WTC11 (cell line): ENCODE measurements around the gene KLHL25. TPM values are rescaled to one million over a fixed set of nuclear protein-coding genes. Genes with fewer than 3 reads are reported as not detected.

Experiments
- ATAC-seq: fragments of 200-7000 bp; cut with Tn5 transposase; 2 replicates; pipeline ENCODE4 v1.10.0; 2021; ENCODE audit warnings: mild to moderate bottlenecking, moderate library complexity
- CTCF ChIA-PET: fragments of 300-600 bp; sonication (Branson Sonifier 250); formaldehyde crosslinking; loops from one replicate; lab custom pipeline; 2021; ENCODE audit warnings: antibody characterized with exemption; lab: Charles Lee
- POLR2A ChIA-PET: fragments of 350-600 bp; sonication (Branson Sonifier 250); formaldehyde crosslinking; loops from one replicate; lab custom pipeline; 2021; ENCODE audit warnings: antibody characterized with exemption; lab: Charles Lee
- DNase-seq: peaks from one replicate; pipeline ENCODE4 v3.0.0; 2021; ENCODE audit warnings: low spot score
- H3K27ac Mint-ChIP-seq: 2 replicates; pipeline ENCODE4 v1.8.0; 2021; ENCODE audit warnings: mixed read lengths
- H3K27me3 Mint-ChIP-seq: 2 replicates; pipeline ENCODE4 v1.8.0; 2021; ENCODE audit warnings: low read depth, mild to moderate bottlenecking, moderate library complexity, mixed read lengths
- H3K36me3 Mint-ChIP-seq: 2 replicates; pipeline ENCODE4 v1.8.0; 2021; ENCODE audit warnings: mixed read lengths
- H3K4me1 Mint-ChIP-seq: 2 replicates; pipeline ENCODE4 v1.8.0; 2022; ENCODE audit warnings: mixed read lengths
- H3K4me3 Mint-ChIP-seq: 2 replicates; pipeline ENCODE4 v1.8.0; 2021; ENCODE audit warnings: mild to moderate bottlenecking, moderate library complexity, mixed read lengths
- H3K9me3 Mint-ChIP-seq: 2 replicates; pipeline ENCODE4 v1.8.0; 2021; ENCODE audit warnings: mixed read lengths
- AR ChIP-seq: fragments of 250-450 bp; sonication (Bioruptor Pico); IDR thresholded peaks from 2 replicates; pipeline ENCODE4 v1.9.0; 2021; ENCODE audit warnings: mild to moderate bottlenecking
- CREM ChIP-seq: sonication (generic); formaldehyde crosslinking; IDR thresholded peaks from 2 replicates; pipeline ENCODE4 v1.8.1; 2022; ENCODE audit warnings: mild to moderate bottlenecking, missing genetic modification reagents, moderate library complexity
- CTCF ChIP-seq: fragments of 200-600 bp; IDR thresholded peaks from 2 replicates; pipeline ENCODE4 v1.8.0; 2022; ENCODE audit warnings: antibody characterized with exemption
- E2F1 ChIP-seq: sonication (generic); formaldehyde crosslinking; IDR thresholded peaks from 2 replicates; pipeline ENCODE4 v1.8.0; 2022; ENCODE audit warnings: mild to moderate bottlenecking, missing genetic modification reagents
- ELF4 ChIP-seq: sonication (generic); formaldehyde crosslinking; IDR thresholded peaks from 2 replicates; pipeline ENCODE4 v1.8.1; 2022; ENCODE audit warnings: low read depth, mild to moderate bottlenecking, moderate library complexity, missing genetic modification reagents
- FOXP1 ChIP-seq: sonication (generic); formaldehyde crosslinking; IDR thresholded peaks from 2 replicates; pipeline ENCODE4 v1.8.0; 2022; ENCODE audit warnings: missing genetic modification reagents, mild to moderate bottlenecking, moderate library complexity, borderline replicate concordance
- JAZF1 ChIP-seq: fragments of 250-450 bp; sonication (Bioruptor Pico); IDR thresholded peaks from 2 replicates; pipeline ENCODE4 v1.9.0; 2021; ENCODE audit warnings: moderate library complexity, mild to moderate bottlenecking, inconsistent platforms
- OVOL2 ChIP-seq: fragments of 250-450 bp; sonication (Bioruptor Pico); IDR thresholded peaks from 2 replicates; pipeline ENCODE4 v1.9.0; 2021; ENCODE audit warnings: mild to moderate bottlenecking, borderline replicate concordance
- RORB ChIP-seq: fragments of 250-450 bp; sonication (Bioruptor Pico); IDR thresholded peaks from 2 replicates; pipeline ENCODE4 v1.9.0; 2021; ENCODE audit warnings: mild to moderate bottlenecking
- SOX15 ChIP-seq: fragments of 250-450 bp; sonication (Bioruptor Pico); IDR thresholded peaks from 2 replicates; pipeline ENCODE4 v1.9.0; 2021; ENCODE audit warnings: mild to moderate bottlenecking
- TP53 ChIP-seq: sonication (generic); formaldehyde crosslinking; IDR thresholded peaks from 2 replicates; pipeline ENCODE4 v1.8.1; 2023; ENCODE audit warnings: mild to moderate bottlenecking, missing genetic modification reagents
- USF2 ChIP-seq: sonication (generic); formaldehyde crosslinking; IDR thresholded peaks from 2 replicates; pipeline ENCODE4 v1.8.1; 2023; ENCODE audit warnings: mild to moderate bottlenecking, missing genetic modification reagents, moderate library complexity
- ZNF121 ChIP-seq: sonication (generic); formaldehyde crosslinking; IDR thresholded peaks from 2 replicates; pipeline ENCODE4 v1.8.0; 2023; ENCODE audit warnings: missing genetic modification reagents
- ZNF423 ChIP-seq: fragments of 250-450 bp; sonication (Bioruptor Pico); IDR thresholded peaks from 2 replicates; pipeline ENCODE4 v2.1.2; 2022; ENCODE audit warnings: mild to moderate bottlenecking, moderate library complexity
- total RNA-seq: library from RNA; stranded (reverse); gene quantifications from 3 replicates; pipeline ENCODE4 v1.2.3, GENCODE V29; 2021
- TF ChIP-seq, protein P1 (sequence below): sonication (generic); formaldehyde crosslinking; IDR thresholded peaks from 2 replicates; pipeline ENCODE4 v1.8.0; 2022; ENCODE audit warnings: missing genetic modification reagents

Gene KLHL25
- total RNA-seq, 1 experiment from 2014 or later, result 14.1 TPM

DNA sequence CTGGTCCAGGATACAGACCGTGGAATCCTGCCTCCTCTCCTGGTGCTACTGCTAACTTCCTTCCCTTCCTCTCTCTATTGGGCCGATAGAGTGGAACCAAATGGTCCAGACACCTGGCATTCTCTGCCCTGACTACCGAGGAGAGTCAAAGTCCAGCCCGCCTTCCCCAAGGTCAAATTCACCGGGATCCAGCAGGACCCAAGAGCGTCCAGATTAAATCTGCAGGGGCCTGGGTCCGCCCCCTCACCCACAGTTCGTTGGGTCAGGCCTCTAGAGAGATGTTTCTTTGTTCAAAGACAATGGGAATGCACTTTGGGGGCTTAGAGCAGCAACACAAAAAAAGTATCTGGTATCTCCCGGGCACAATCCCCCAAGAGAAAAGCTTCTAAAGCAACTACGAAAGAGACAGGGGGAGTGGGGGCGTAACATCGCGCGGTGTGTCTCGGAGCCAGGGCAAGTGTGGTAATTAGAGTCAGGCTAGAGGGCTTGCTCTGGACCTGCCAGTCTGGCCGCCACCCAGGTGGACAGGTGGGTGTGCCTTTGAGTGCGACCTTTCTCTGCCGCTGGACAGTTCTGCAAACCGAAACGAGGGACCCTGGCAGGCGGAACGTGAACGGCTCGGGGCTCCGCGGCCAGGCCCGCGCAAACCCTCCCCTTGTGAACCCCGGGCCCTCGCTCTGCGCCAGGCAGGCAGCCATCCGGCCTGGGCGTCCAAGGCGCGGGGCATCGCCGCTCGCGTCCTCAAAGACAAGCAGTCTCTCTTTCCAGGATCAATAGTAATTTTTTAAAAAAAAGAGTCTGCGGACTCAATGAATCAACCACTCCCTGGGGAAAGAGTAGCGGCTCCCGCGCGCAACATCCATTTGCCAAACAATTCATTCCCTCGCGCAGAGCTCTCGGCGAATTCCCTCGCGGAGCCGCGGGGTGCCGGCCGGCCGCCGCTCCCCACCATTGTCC, 806 bp downstream of the KLHL25 start (continued):
- TF ChIP-seq E2F1 (CRISPR knock-in tag) (no peak), ZNF121 (no peak), FOXP1 (CRISPR knock-in tag) (no peak), CREM (CRISPR knock-in tag) (no peak), ELF4 (no peak), AR (CRISPR knock-in tag) (no peak), JAZF1 (CRISPR knock-in tag) (no peak)

DNA sequence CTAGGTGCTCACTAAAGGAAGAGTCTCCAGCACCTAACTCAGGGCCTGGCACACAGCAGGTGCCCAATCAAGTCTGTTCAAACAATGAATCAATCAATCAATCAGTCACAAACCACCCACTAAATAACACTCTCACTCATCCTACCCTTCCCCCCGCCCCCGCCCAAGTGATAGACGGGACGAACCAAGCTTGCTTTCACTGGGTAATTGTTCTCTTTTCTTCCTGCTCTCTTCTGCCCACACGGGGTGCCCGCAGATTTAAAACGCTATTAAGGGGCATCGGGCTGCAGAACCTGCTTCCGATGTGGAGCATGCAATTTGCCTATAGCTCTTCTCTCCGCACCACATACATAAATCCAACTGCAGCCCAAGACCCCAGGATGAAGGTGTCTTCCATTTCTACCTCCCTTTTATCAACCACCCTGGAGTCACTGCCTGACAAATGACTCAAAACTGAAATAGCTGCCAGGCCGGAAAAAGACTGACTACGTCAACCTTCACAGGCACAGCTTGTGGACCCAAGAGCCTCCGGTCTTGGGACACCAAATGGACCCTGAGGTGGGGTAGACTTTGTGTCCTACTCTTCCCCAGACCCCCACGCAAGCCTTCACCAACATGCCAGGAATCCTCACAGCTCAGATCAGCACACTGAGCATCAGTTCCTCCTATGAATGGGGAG, 1.7 kb downstream of the KLHL25 start:
- Mint-ChIP-seq H3K36me3 (no peaks in the 10 kb centered on the region), H3K27me3 (peaks cover 13% of the 10 kb centered on the region), H3K4me3 (peak overlapping the region; percentile 88)
- CTCF ChIA-PET, result interaction anchor here (0.6 to 2.4 kb wide), 3 partner anchors 10 to 413 kb away, joined by 3 to 6 read pairs (median 5); partner anchors contain the start of gene AKAP13
- TF ChIP-seq ZNF423 (CRISPR knock-in tag) (no peak), USF2 (CRISPR knock-in tag) (no peak), ELF4 (no peak), SOX15 (no peak), ZNF121 (no peak), CTCF (no peak), RORB (CRISPR knock-in tag) (no peak), TP53 (CRISPR knock-in tag) (no peak), OVOL2 (CRISPR knock-in tag) (no peak)
- TF ChIP-seq, protein P1, sequence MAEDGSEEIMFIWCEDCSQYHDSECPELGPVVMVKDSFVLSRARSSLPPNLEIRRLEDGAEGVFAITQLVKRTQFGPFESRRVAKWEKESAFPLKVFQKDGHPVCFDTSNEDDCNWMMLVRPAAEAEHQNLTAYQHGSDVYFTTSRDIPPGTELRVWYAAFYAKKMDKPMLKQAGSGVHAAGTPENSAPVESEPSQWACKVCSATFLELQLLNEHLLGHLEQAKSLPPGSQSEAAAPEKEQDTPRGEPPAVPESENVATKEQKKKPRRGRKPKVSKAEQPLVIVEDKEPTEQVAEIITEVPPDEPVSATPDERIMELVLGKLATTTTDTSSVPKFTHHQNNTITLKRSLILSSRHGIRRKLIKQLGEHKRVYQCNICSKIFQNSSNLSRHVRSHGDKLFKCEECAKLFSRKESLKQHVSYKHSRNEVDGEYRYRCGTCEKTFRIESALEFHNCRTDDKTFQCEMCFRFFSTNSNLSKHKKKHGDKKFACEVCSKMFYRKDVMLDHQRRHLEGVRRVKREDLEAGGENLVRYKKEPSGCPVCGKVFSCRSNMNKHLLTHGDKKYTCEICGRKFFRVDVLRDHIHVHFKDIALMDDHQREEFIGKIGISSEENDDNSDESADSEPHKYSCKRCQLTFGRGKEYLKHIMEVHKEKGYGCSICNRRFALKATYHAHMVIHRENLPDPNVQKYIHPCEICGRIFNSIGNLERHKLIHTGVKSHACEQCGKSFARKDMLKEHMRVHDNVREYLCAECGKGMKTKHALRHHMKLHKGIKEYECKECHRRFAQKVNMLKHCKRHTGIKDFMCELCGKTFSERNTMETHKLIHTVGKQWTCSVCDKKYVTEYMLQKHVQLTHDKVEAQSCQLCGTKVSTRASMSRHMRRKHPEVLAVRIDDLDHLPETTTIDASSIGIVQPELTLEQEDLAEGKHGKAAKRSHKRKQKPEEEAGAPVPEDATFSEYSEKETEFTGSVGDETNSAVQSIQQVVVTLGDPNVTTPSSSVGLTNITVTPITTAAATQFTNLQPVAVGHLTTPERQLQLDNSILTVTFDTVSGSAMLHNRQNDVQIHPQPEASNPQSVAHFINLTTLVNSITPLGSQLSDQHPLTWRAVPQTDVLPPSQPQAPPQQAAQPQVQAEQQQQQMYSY (CRISPR knock-in tag), result no peak
- TF ChIP-seq, all 79 proteins: peak for 0
- 0 out of 2 replicates have a peak, but pooled peaks cover 3% of the 10 kb centered on the region for H3K9me3 Mint-ChIP-seq
- ATAC-seq (no peak), DNase-seq (no peak)
- H3K4me1 Mint-ChIP-seq, result peaks cover 53% of the 10 kb centered on the region
- POLR2A ChIA-PET, result no interaction called here
- no peak overlapping the region for H3K27ac Mint-ChIP-seq
